Omental fat pad (tissue), 4 donors: ENCODE data around the gene GPR160. TPM values are rescaled to one million over a fixed set of nuclear protein-coding genes. Genes with fewer than 3 reads are reported as not detected.

ENCODE experiments used
- ATAC-seq: fragments of 150-250 bp; one replicate; pipeline ENCODE4 v1.9.1; 2016; ENCODE audit warnings: mild to moderate bottlenecking, moderate library complexity; ENCODE audit not compliant: low FRiP score
- DNase-seq: peaks from one replicate; pipeline ENCODE4 v3.0.0-alpha.2; 2019; ENCODE audit warnings: low spot score
- CTCF ChIP-seq, 3 donors: fragments of 450-650 bp; IDR thresholded peaks; one replicate each; pipeline ENCODE4 v1.5.1; 2016 to 2017; ENCODE audit warnings: antibody characterized with exemption in 3 of 3, mild to moderate bottlenecking in 3 of 3, moderate library complexity in 2 of 3
- total RNA-seq, 4 donors: library from RNA; depleted of rRNA; stranded (reverse); fragments of >200 nt; gene quantifications; one replicate each; pipeline ENCODE4 v1.1.0, GENCODE V29; 2016

Gene GPR160
- 10 to 100 TPM in 2 of 4 donors, 1 to 10 TPM in 2; 1.4 to 27.7 (median 9.4) TPM for total RNA-seq

- DNase-seq = no peak
- TF ChIP-seq CTCF (IDR thresholded peaks at IDR 0.05) = peak in 1 of 3 donors; percentile 5
- ATAC-seq = peak; percentile 52
Measured at GRCh38 chr3:170037463-170038433, at the start of gene GPR160. Gene GPR160 (plus strand): TSS chr3:170037995. CDS start chr3:170083973, 45,978 bp downstream.

GRCh38 chr3:169990431-169990830, 47.4 kb upstream of the GPR160 start:
- no peak for TF ChIP-seq CTCF (IDR thresholded peaks at IDR 0.05)
- ATAC-seq = no peak
- no peak for DNase-seq

- no peak for ATAC-seq
- no peak for DNase-seq
- TF ChIP-seq CTCF (IDR thresholded peaks at IDR 0.05) = no peak
Measured at GRCh38 chr3:169992156-169992555, 45.6 kb upstream of the GPR160 start.

GRCh38 chr3:169992781-169993180, 45.0 kb upstream of the GPR160 start:
- DNase-seq (no peak), ATAC-seq (no peak)
- no peak for TF ChIP-seq CTCF (IDR thresholded peaks at IDR 0.05)

GRCh38 chr3:169993761-169994160, 44.0 kb upstream of the GPR160 start:
- ATAC-seq (no peak), DNase-seq (no peak)
- no peak for TF ChIP-seq CTCF (IDR thresholded peaks at IDR 0.05)

- DNase-seq (no peak), ATAC-seq (no peak)
- TF ChIP-seq CTCF (IDR thresholded peaks at IDR 0.05) = no peak
Measured at GRCh38 chr3:169996063-169996462, 41.7 kb upstream of the GPR160 start.
